Mammary epithelial cell (primary cell): ENCODE results near the gene TTC9B.

Source experiments
- CTCF ChIP-seq, 2 donors: IDR thresholded peaks in 1 of 2; conservative IDR thresholded peaks in 1 of 2; 2 replicates each; pipeline ENCODE4 v1.5.1; 2011 to 2012; ENCODE audit warnings: inconsistent platforms in 2 of 2, low read length in 2 of 2, mild to moderate bottlenecking in 2 of 2, control low read depth in 1 of 2, low read depth in 1 of 2; ENCODE audit not compliant: insufficient read depth in 1 of 2; ENCODE audit errors: extremely low read depth in 1 of 2
- EZH2 ChIP-seq: IDR thresholded peaks from 2 replicates; pipeline ENCODE4 v1.6.1; 2012; ENCODE audit warnings: low read length, inconsistent platforms, borderline replicate concordance

DNA sequence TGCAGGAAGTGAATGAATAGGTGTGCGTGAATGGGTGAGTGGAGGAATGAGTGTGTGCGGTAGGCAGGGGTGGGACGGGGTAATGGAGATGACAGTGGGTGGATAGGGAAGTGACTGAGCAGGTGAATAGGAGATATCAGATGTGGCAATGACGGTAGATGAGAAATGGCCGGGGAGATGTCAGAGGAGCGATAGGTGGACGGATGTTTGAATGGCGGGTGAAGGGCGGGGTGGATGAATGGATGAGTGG lies 1.5 kb downstream of the TTC9B start:
- TF ChIP-seq CTCF (conservative IDR thresholded peaks at IDR 0.05 in 1 of 2, IDR thresholded peaks at IDR 0.05 in 1 of 2; ENCODE audit: extremely low read depth in 1 of 2, insufficient read depth in 1 of 2, low read depth in 1 of 2, low read length in 2 of 2) (no peak), EZH2 (peak; percentile 24)
